Ecto neural progenitor cell (in vitro differentiated cells): ENCODE data around the gene MFAP5.

Experiments used
- DNase-seq: peaks from one replicate; pipeline ENCODE4 v3.0.0-alpha.2; 2018; ENCODE audit warnings: low spot score

The MFAP5 gene

GRCh38 chr12:8662593-8662992, at the start of gene MFAP5:
MFAP5 (minus strand) TSS chr12:8662826; CDS start chr12:8662104, 722 bp downstream.
- no peak for DNase-seq

- DNase-seq, result no peak
Observed at GRCh38 chr12:8709124-8709830, 46.7 kb upstream of the MFAP5 start.

DNA sequence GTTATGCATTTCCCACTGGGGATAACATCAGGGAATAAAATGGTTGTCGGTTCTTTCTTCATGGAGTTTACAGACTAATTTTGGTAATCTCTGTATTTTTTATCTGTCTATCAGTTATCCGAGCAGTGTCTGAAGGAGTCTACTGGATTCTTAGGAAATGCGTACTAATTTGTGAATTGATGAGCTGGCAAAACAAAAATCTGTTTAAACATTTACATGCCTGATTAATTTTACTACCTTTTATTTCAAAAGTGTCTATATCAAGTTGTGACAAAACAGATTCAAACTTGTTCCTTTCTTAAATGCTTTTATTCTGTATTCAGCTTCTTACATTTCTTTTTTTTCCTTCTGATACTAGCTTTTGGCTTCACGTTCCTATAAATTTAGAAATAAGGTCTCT, 39.5 kb upstream of the MFAP5 start:
- no peak for DNase-seq

GRCh38 chr12:8701046-8701660, 38.5 kb upstream of the MFAP5 start:
- no peak for DNase-seq

GRCh38 chr12:8699714-8700113, 37.1 kb upstream of the MFAP5 start:
- no peak for DNase-seq

- DNase-seq, result no peak
Observed at GRCh38 chr12:8698879-8699278, 36.3 kb upstream of the MFAP5 start.

GRCh38 chr12:8698132-8698851, 35.7 kb upstream of the MFAP5 start:
- peak; percentile 89 for DNase-seq

DNA sequence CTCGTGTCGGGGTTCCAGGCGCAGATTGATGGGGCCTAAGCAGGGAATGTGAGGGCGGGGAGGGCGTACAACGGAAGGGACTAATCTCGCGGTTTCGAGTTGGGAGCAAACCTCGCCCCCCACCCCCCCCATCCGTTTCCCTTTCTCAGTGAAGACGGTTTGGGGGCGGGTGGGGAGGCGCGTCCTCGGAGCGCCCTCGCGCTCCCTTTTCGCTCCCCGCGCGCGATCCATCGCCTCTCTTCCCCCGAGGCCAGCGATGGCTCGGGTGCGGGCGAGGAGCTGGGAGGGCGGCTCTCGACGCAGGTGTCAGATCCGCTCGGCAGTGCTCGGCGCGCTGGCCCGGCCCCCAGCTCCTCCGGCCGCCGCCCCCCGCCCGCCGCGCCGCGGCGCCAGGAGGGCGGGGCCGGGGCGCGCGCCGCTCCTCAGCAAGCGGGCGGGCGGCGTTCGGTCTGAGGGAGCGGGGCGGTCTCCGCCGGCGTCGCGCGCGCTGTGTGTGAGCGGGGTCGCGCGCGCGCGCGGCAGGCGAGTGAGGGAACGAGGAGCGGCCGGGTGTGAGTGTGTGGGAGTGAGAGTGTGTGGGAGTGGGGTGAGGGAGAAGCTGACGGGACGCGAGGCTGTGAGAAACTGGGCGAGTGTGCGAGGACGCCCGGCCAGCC, 35.0 kb upstream of the MFAP5 start, which contains the start of gene RIMKLB:
TSS of gene RIMKLB (plus strand) at position 516 of the 656 bp plus-strand sequence. CDS start 15,876 bp downstream, outside the sequence.
- peak; percentile 90 for DNase-seq

- no peak for DNase-seq
Observed at GRCh38 chr12:8697120-8697475, 34.5 kb upstream of the MFAP5 start.

- DNase-seq, result no peak
Observed at GRCh38 chr12:8696442-8697090, 33.9 kb upstream of the MFAP5 start.

DNA sequence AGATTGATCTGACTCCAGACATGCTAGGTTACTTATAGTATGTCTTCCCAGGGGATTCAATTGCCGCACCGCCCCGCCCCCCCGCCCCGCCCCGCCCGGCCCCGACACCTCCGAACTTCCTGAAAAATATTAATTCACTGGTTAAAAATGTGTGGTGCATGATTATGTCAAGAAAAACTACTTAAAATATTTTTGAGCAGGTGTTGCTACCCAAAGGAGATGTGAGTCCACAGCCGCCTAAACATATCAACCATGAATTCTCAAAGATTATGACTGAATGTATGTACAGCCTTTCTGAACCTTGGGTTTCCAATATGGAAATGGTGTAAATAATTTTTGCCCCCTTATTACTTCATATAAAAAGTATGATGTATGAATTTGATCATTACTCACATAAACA, 32.5 kb upstream of the MFAP5 start:
- DNase-seq, result no peak

GRCh38 chr12:8692573-8692972, 29.9 kb upstream of the MFAP5 start:
- peak; percentile 79 for DNase-seq

- DNase-seq, result no peak
Observed at GRCh38 chr12:8689681-8690080, 27.1 kb upstream of the MFAP5 start.

GRCh38 chr12:8687846-8688601, 25.4 kb upstream of the MFAP5 start:
- peak; percentile 62 for DNase-seq

DNA sequence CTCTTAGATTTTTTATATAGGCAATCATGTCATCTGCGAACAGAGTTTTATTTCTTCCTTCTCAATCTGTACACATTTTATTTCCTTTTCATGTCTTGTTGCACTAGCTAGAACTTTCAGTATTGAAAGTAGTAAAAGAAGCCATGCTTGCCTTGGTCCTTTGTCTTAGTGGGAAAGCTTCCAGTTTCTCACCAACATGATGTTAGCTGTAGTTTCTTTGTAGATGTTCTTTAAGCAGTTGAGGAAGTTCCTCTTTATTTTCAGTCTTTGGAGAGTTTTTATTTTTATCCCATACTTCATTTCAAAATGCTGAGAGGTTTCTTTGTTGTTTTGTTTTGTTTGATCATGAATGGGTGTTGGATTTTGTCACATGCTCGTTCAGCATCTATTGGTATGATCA, 22.4 kb upstream of the MFAP5 start:
- no peak for DNase-seq

DNA sequence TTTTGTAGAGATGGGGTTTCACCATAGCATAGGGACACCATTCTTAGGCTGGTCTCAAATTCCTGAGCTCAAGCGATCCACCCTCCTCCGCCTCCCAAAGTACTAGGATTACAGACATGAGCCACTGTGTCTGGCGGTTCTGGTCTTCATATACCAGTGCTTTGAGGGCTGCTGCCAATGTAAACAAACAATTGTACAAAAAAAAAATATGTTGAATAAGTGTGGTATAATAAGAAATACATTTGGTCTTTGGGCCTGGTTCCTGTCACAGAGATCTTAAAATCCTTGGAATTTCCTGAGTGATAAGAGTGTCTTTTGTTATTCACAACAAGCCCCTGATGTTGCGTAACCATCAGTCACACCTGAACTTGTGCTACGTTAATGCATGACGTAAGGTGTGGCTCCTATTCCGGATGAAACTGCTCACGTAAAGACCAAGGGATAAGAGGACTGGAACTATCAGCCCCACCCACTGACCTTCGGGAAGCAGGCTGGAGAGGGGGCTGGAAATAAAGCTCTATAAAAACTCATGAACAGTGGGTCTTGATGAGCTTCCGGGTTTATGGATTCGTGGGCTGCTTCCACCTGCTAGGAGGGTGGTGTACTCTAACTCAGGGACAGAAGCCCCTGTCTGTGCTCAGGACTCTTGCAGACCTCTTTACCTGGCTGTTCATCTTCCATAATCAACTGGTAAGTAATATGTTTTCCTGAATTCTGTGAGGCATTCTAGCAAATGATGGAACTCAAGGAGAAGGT, 18.7 kb upstream of the MFAP5 start:
- no peak for DNase-seq

GRCh38 chr12:8680533-8680932, 17.9 kb upstream of the MFAP5 start:
- DNase-seq, result no peak

GRCh38 chr12:8678661-8679111, 16.1 kb upstream of the MFAP5 start:
- DNase-seq, result no peak

- no peak for DNase-seq
Observed at GRCh38 chr12:8677362-8677761, 14.7 kb upstream of the MFAP5 start.

GRCh38 chr12:8676651-8677050, 14.0 kb upstream of the MFAP5 start:
- DNase-seq, result no peak
